Measurements from ENCODE around the gene GOLGA6C. TPM values are rescaled to one million over a fixed set of nuclear protein-coding genes. Genes with fewer than 3 reads are reported as not detected.
"Not testable (repeated sequence)": the region's sequence is repeated elsewhere in the genome, so short reads cannot be mapped to it uniquely, and the experiment has no call there.

Gene GOLGA6C
- total RNA-seq, 1 experiment from 2014 or later, result not detected

- H3K18ac ChIP-seq (ENCODE audit: insufficient read length, low read depth, low read length); H3K4me1 ChIP-seq (ENCODE audit: insufficient read depth, low read length); H2BK12ac ChIP-seq (ENCODE audit: insufficient read length, low read depth, low read length); H2AK5ac ChIP-seq (ENCODE audit: insufficient read length, low read length); H3K56ac ChIP-seq (ENCODE audit: insufficient read length, low read depth, low read length); H2AFZ ChIP-seq (ENCODE audit: low read length); DNase-seq; H3K36me3 Mint-ChIP-seq (ENCODE audit: insufficient read depth in 1 of 3, low read depth in 3 of 3); H4K91ac ChIP-seq (ENCODE audit: insufficient read length, low read depth, low read length); H3K23me2 ChIP-seq (ENCODE audit: insufficient read length, low read depth, low read length, poor library complexity, severe bottlenecking); H3K9me3 Mint-ChIP-seq; H3K27me3 ChIP-seq (ENCODE audit: insufficient read depth, low read length); H3K4ac ChIP-seq (ENCODE audit: low read depth, low read length); H3K4me3 Mint-ChIP-seq; H2BK20ac ChIP-seq (ENCODE audit: low read depth, low read length, poor library complexity, severe bottlenecking); H3K14ac ChIP-seq (ENCODE audit: insufficient read depth, low read length); H3K79me1 ChIP-seq (ENCODE audit: insufficient read depth, low read depth, low read length, poor library complexity, severe bottlenecking); H2BK5ac ChIP-seq (ENCODE audit: insufficient read length, low read length); H3K4me2 ChIP-seq (ENCODE audit: insufficient read depth, insufficient read length, low read length); H3K23ac ChIP-seq (ENCODE audit: insufficient read length, low read depth, low read length); H3T11ph ChIP-seq (ENCODE audit: low read length); H2BK120ac ChIP-seq (ENCODE audit: low read depth, low read length, poor library complexity, severe bottlenecking); H3K27ac ChIP-seq (ENCODE audit: insufficient read length, low read depth, low read length); H3K79me2 ChIP-seq (ENCODE audit: insufficient read depth, low read length); H2BK15ac ChIP-seq (ENCODE audit: low read depth, low read length); H3K9ac ChIP-seq (ENCODE audit: extremely low read depth, insufficient read length, low read length); H4K5ac ChIP-seq (ENCODE audit: insufficient read length, low read depth, low read length); H4K8ac ChIP-seq (replicated peaks; ENCODE audit: insufficient read length, low read depth, low read length); H3K27ac Mint-ChIP-seq; H4K20me1 ChIP-seq (ENCODE audit: control insufficient read depth, insufficient read depth, insufficient read length); H3K27me3 Mint-ChIP-seq (ENCODE audit: low read depth); H3K9me3 ChIP-seq (ENCODE audit: control insufficient read depth, low read depth, low read length): not testable (repeated sequence)
- H3K4me1 Mint-ChIP-seq, result peaks cover 16 to 30% of the 10 kb centered on the region in 2 experiments
- WGBS (ENCODE audit: extremely low coverage, insufficient read length, low lambda C conversion rate), result no CpG with 5 or more reads among the region's 4 CpGs
- TF ChIP-seq CTCF (conservative IDR thresholded peaks at IDR 0.05), result peak; percentile 33; the same call in 1 of the 3 replicates
Observed at GRCh38 chr15:75252285-75252684, 5.8 kb upstream of the GOLGA6C start.

- H3K4me1 Mint-ChIP-seq; H3K4ac ChIP-seq (ENCODE audit: low read depth, low read length); H3K79me2 ChIP-seq (ENCODE audit: insufficient read depth, low read length); H3K23me2 ChIP-seq (ENCODE audit: insufficient read length, low read depth, low read length, poor library complexity, severe bottlenecking); H3K27me3 ChIP-seq (ENCODE audit: insufficient read depth, low read length); H2AFZ ChIP-seq (ENCODE audit: low read length); H2BK5ac ChIP-seq (ENCODE audit: insufficient read length, low read length); H3K9me3 Mint-ChIP-seq; H2BK20ac ChIP-seq (ENCODE audit: low read depth, low read length, poor library complexity, severe bottlenecking); H3K4me3 Mint-ChIP-seq; H3K27ac ChIP-seq (ENCODE audit: insufficient read length, low read depth, low read length); H3K79me1 ChIP-seq (ENCODE audit: insufficient read depth, low read depth, low read length, poor library complexity, severe bottlenecking); H4K91ac ChIP-seq (ENCODE audit: insufficient read length, low read depth, low read length); H3K56ac ChIP-seq (ENCODE audit: insufficient read length, low read depth, low read length); H2BK12ac ChIP-seq (ENCODE audit: insufficient read length, low read depth, low read length); H3T11ph ChIP-seq (ENCODE audit: low read length); H2BK15ac ChIP-seq (ENCODE audit: low read depth, low read length); H3K27me3 Mint-ChIP-seq (ENCODE audit: low read depth); H3K9me3 ChIP-seq (ENCODE audit: control insufficient read depth, low read depth, low read length); H3K27ac Mint-ChIP-seq; H2AK5ac ChIP-seq (ENCODE audit: insufficient read length, low read length); H3K18ac ChIP-seq (ENCODE audit: insufficient read length, low read depth, low read length); H2BK120ac ChIP-seq (ENCODE audit: low read depth, low read length, poor library complexity, severe bottlenecking); H4K8ac ChIP-seq (replicated peaks; ENCODE audit: insufficient read length, low read depth, low read length); H4K20me1 ChIP-seq (ENCODE audit: control insufficient read depth, insufficient read depth, insufficient read length); H3K36me3 Mint-ChIP-seq (ENCODE audit: insufficient read depth in 1 of 3, low read depth in 3 of 3); H3K23ac ChIP-seq (ENCODE audit: insufficient read length, low read depth, low read length); H4K5ac ChIP-seq (ENCODE audit: insufficient read length, low read depth, low read length); DNase-seq; H3K4me2 ChIP-seq (ENCODE audit: insufficient read depth, insufficient read length, low read length); H3K9ac ChIP-seq (ENCODE audit: extremely low read depth, insufficient read length, low read length); H3K4me1 ChIP-seq (ENCODE audit: insufficient read depth, low read length); H3K14ac ChIP-seq (ENCODE audit: insufficient read depth, low read length): not testable (repeated sequence)
- WGBS (ENCODE audit: extremely low coverage, insufficient read length, low lambda C conversion rate), result no CpG with 5 or more reads among the region's 16 CpGs
Observed at GRCh38 chr15:75258620-75259343, 648 bp downstream of the GOLGA6C start.

Measured in H9 (cell line).